GM19025 (cell line): Measurements from ENCODE around the gene PTCH1.

Experiments used
- ATAC-seq: cut with Tn5 transposase; IDR thresholded peaks from one replicate; pipeline ENCODE4 v1.9.1; 2021; ENCODE audit warnings: mild to moderate bottlenecking, low read depth, moderate library complexity; ENCODE audit not compliant: unreplicated experiment

The PTCH1 gene

DNA sequence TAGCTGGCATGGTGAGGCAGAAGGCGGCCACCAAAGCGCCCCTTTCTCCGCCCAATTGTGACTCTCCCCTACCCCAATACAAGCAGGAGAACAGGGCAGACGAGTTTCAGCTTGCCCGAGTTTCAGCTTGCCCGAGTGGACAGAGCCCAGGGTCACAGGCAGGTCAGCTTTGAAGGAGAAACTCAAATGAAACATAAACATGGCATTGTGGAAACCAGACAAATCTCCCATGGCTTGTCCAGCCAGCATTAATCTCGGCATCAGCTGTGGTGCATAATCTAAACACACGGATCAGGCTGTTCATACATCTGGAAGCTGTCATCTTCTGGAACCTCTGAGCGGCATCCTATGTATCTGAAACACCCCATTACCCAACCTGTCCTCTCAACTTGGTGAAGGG lies 16.9 kb downstream of the PTCH1 start:
- no peak for ATAC-seq

DNA sequence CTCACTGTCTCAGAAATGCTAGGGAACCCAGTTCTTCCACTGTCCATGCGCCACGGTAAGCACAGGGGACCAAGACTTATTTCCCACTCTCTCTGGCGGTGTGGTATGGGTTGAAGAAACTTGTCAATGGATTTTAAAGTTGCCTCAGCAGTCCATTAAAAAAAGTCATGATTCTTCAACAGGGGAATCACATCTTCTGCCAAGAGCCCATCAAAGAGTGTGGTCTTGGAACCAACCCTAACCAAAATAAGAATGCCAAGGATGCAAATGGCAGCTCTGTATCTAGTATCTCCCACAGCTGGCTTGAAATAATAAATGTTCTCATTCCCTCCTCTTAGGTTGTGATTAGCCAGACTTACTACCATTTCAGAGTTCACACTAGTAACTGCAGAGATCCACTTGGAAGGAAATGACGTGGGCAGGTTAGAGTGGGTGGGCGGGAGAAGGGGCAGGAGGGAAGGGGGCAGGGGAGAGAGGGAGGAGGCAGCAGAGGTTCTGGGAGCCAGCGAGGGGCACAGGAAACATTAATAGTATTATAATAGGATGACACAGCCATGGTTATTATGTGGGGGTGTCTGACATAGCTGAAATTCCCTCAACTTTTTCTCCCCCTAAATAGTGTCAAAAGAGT lies 17.6 kb downstream of the PTCH1 start:
- no peak for ATAC-seq

DNA sequence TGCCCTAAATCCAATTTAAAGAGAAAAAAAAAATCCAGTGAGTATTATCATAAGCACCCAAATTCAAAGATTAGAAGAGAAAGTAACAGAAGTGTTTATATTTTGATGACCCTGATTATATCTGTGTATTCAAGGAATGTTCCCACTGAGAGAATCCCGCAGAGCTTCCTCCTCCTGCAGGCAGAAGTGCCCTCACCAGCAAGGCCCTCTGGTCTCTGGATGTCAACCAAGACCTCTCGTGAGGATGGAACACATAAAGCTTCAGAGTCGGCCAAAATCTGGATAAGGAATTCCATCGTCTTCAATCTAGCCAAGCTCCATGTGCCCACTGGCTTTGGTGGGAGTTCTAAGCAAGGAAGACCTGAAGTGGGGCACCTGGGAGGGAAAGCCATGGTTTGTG lies 18.1 kb downstream of the PTCH1 start:
- no peak for ATAC-seq

DNA sequence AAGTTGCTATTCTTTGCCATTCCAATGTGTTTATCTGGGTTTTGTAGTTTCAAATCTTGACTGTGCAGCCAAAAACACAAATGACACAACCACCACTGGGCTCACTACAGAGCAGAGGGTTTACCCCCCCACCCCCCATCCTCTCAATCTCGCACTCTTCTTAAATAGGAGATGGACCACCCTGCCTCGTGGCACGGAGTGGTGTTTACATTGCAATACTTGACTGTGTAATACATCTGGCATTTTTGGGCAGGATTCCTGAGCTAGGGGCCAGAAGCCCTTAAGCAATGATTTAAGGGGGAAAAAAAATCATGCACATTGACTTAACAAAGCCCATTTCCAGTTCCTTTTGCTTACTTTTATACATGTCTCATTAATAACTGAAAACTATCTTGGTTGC lies 19.0 kb downstream of the PTCH1 start:
- no peak for ATAC-seq

DNA sequence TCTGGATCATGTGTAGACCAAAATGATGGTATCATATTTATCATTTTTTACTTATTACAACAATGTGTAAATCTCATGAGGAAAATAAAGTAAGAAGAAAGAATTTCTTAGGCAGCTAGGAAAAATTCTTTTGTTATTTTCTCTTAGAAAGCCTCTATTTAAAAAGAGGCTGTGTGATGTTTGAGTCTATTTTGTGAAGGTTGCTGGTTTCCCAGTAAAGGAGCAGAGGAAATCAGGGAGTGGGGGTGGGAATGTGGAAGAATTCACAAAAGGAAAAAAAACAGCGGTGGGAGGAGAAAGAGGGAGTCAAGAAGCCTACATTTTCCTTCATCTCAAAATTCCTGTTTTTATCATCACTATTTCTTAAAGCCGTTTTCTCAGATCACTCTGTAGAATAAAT lies 20.1 kb downstream of the PTCH1 start:
- no peak for ATAC-seq

DNA sequence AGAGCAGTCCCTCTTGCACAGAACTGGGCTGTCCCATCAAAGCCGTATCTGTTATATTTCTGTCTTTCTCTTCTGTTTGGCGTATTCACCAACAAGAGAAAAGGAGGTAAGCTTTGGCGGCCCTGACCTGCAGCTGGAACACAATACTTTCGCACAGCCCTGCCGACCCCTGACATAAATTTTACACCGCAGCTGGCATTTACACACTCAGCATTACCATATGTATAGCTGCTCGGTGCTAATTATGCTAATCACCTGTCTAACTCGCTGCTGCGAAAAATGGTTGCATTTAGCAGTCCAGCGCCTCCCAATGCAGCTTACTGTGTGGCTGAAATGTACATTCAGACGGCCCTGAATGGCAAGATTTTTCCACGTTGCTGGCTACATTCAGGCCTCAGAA lies 20.8 kb downstream of the PTCH1 start:
- no peak for ATAC-seq

DNA sequence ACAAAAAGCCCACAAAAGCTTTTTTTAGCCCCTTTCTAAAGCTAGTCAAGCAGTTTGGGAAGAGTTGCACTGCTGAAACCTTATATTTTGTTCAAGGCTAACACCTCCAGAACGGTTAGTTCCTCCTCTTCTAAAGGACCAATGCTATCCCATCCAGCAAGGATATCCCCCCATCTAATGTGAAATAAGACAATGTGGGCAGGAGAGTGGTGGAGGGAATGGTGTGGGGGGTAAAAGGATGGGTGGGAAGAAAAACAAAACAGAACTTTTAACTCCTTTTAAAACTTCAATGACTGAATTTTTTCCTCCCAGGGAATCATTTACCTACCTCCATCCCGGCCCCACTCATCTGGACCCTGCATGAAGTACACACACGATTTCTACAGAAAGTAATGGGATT lies 21.2 kb downstream of the PTCH1 start:
- no peak for ATAC-seq

DNA sequence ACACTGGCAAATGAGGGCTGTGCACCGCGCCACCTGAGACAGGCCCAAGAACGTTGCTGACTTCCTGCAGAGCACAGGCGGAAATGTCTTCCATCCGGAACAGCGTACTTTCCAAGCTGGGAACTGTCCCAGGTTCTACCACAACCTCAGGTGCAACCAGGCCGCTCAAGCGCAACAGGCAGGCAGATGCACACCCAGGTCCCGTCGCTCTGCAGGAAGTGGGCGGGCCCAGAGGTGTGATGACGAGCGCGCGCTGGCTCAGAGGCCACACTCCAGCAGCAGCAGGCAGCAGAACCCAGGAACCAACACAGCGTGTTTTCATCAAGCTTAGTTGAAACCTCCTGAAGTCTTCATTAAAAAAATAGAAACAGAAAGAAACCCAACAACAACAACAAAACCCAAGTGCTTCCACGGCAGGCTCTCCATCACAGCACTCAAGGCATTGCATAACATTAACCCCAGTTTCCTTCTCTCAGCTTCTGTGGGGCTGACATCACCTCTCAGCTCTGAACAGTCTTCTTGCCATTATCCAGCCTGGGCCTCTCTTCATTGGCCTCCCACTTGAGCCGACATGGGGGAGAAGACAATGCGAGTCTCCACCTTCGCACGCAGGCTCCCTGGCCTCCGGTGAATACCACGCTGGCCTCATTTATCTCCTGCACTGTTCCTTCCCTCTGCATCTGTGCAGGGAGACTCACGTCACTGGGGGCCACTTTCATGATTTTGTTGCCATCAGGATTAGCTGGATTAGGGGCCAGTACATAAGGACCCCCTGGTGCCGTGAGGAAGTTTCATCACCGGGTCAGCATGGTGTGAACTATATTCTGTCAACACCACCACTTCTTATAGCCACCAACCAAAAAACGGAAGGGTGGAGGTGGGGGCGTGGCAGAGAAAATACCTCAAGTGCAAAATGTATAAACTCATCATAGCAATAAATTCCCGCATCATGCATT lies 22.1 kb downstream of the PTCH1 start:
- peak; percentile 89 for ATAC-seq

DNA sequence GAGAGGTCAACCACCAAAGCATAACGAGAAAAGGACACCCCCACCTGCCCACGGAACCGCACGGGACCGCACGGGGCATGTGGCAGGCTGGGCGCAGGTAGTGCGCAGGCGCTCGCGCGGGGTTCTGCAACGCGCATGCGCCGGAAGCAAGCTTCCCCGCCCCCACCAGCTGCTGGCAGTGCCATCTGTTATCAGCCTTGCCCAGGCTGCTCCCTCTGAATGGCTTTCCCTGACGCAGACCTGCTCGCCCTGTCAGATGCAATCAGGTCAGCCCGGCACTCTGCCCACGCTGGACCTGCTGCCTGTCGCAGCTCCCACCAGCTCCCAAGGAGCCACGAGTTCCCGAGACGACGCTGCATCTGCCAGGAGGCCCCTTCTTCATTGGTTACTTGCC lies 22.8 kb downstream of the PTCH1 start:
- ATAC-seq, result peak; percentile 60

DNA sequence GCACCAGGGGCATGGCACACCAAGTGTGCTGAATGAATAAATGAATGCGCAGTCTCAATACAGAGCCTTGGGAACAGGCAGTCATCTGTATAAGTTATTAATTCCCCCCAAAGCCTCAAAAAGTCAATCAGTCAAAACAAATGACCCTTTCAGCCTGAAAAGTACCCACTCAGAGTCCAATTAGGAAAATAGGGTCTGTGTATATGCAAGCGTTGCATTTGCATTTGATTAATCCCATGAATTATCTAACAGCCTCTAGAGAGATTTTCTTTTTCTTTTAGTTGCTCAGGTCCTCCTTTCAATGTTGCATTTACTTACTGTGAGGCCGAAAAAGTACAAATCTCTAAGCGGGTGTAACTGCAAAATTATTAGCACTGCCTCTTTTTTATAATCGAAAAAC lies 23.4 kb downstream of the PTCH1 start:
- no peak for ATAC-seq

DNA sequence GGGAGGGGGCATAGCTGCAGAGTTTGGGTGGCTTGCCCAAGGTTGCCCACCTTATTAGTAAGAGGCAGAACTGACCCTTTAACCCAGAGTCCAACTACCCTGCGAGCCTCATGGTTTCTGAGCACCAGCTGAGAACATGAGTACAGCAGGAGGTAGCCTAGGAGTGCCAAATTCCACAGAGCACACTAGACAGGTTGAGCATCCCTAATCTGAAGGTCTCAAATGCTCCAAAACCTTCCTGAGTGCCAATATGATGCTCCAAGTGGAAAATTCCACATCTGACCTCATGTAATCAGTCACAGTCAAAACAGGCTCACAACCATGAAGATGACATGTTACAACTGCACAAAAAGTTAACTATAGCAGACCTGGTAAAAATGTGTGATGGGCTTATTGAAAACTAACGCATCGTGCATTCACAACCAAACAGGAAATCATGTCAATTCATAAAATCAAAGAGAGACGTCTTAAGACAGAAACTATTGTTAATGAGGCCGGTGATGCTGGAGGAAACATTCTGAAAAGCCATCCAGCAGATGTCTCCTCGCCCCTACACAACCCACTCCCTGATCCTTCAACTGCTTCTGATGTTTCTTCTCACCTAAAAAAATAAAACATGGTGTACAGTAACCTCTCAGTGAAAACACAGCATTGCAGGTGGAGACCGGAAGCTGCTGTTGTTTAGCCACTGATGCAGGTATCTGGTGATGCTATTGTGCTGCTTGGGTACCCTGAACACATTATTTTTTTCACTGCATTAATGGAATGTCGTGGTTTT lies 25.0 kb downstream of the PTCH1 start:
- ATAC-seq, result no peak

DNA sequence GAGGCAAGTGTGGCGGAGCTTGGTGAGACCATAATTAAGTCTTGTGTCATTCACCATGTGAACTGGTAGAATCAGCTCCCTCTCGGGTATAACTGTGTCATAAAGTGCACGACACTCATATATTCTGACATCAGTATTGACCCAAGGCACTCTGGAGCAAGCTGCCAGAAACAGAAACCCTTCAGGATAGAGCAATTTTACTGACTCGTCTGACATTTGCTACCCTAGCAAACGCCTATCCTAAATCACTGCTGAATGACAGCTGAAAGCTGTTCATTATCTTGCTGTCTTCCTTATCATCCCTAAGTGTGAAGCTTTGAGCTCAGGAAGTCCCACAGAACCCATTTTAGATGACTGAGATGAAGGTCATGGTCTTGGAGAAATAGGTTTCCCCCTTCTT lies 27.8 kb downstream of the PTCH1 start:
- ATAC-seq, result no peak

DNA sequence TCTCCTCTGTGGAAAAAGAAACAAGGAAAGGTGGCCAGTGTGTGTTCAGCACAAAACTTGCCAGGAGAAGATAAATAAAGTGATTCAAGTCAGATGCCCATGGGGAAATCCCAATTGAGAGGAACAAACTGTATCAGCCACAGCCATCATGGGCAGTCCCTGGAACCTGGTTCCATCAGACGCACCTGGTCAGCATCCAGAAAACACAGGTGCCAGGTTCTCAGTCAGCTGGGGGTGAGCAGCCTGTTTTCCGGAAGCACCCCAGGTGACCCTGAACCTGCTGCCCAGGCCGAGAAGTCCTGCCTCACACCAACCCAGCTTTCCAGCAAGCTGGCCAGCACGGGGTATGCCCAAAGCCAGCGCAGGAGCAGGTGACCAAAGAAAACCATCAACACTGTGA lies 30.5 kb downstream of the PTCH1 start:
- no peak for ATAC-seq

- ATAC-seq, result no peak
Observed at GRCh38 chr9:95484225-95484624, 32.5 kb downstream of the PTCH1 start.

DNA sequence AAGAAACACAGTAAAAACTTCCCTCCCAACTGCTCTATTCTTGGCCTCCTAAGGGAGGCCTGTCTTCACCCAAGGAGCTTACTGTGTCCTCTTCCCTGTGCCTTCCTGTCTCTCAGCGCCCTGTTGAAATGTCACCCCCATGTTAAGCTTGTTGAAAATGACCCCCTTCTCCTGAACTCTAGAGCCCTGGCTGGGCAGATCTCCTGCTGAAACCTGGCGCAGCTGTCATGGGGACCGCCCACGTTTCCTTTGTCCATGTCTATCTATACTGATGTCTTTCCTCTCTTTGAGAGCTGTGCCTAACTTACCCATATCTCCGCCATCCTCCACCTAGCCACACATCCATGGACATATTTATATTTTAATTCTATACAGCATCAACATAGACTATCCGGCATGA lies 33.3 kb downstream of the PTCH1 start:
- no peak for ATAC-seq

DNA sequence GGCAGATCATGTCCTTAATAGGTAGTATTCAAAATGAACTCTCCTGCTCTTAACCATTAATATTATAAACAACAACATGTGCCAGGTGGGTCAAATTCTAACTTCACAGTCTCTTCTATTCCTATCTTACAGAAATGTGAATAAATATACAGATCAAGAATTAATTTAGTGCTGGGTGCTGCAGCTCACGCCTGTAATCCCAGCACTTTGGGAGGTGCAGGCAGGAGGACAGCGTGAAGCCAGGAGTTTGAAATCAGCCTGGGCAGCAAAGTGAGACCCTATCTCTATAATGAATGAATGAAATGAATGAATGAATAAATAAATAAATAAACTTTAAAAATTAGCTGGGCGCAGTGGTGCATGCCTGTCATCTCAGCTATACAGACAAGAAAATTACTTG lies 34.1 kb downstream of the PTCH1 start:
- ATAC-seq, result no peak

GRCh38 chr9:95481000-95481399 lies 35.8 kb downstream of the PTCH1 start:
- ATAC-seq, result no peak

DNA sequence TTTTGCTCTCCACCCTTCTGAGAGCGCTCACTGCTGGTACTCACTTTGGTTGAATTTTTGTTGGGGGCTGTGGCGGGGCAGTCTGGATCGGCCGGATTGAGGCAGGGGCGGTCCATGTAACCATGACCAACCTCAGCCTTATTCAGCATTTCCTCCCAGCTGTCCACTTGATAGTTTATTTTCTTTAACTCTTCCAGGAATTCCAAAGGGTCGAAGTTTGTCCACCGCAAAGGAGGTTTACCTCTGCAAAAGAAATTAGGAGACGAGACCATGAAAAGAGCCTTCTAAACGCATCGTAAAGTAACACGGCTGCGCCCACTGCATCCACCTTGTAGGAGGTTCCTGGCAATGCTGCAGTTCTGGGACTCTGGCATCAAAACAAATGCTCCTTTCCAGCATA lies 36.4 kb downstream of the PTCH1 start:
- no peak for ATAC-seq

DNA sequence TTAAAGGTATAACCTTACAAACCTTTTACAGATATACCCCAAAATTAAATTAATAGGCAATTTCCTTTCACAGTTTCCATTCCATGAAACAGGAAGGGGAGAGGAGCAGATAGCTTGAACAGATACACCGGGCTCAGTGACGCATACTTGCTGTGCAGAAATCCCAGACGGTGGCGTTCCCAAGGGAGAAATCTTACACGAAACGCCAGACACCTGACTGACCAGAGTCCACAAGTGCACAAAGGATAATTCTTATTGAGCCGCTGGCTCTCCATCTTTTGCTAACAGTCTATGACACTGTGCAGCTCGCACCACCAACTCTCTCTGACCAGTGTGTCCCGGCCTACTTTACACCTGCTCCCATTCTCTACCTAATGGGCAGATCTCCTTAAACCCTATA lies 37.4 kb downstream of the PTCH1 start:
- no peak for ATAC-seq

GRCh38 chr9:95478335-95478734 lies 38.4 kb downstream of the PTCH1 start:
- no peak for ATAC-seq

GRCh38 chr9:95477885-95478284 lies 38.9 kb downstream of the PTCH1 start:
- no peak for ATAC-seq
